Skeletal muscle satellite cell (primary cell): Measurements from ENCODE around the gene PJA2.
A peak's percentile ranks its signal among the peaks of the same experiment; 100 is the strongest.

ENCODE experiments used
- H3K27me3 ChIP-seq: 2 replicates; pipeline ENCODE4 v1.7.0; 2013; ENCODE audit warnings: low read length; ENCODE audit not compliant: control insufficient read depth, insufficient read depth
- H3K36me3 ChIP-seq: 2 replicates; pipeline ENCODE4 v1.7.0; 2013; ENCODE audit warnings: mild to moderate bottlenecking, control low read depth, low read length; ENCODE audit not compliant: insufficient read depth
- H3K4me1 ChIP-seq: 2 replicates; pipeline ENCODE4 v1.7.0; 2013; ENCODE audit warnings: low read length; ENCODE audit not compliant: control insufficient read depth, insufficient read depth
- H3K4me2 ChIP-seq: 2 replicates; pipeline ENCODE4 v1.7.0; 2013; ENCODE audit warnings: mild to moderate bottlenecking, low read length
- H3K4me3 ChIP-seq: 2 replicates; pipeline ENCODE4 v1.7.0; 2013; ENCODE audit warnings: low read length
- H3K9ac ChIP-seq: 2 replicates; pipeline ENCODE4 v1.7.0; 2013; ENCODE audit warnings: mild to moderate bottlenecking, low read depth, low read length, moderate library complexity
- H3K9me3 ChIP-seq: replicated peaks from 2 replicates; pipeline ENCODE4 v1.7.0; 2013; ENCODE audit warnings: mild to moderate bottlenecking, control low read depth, low read length

The PJA2 gene

DNA sequence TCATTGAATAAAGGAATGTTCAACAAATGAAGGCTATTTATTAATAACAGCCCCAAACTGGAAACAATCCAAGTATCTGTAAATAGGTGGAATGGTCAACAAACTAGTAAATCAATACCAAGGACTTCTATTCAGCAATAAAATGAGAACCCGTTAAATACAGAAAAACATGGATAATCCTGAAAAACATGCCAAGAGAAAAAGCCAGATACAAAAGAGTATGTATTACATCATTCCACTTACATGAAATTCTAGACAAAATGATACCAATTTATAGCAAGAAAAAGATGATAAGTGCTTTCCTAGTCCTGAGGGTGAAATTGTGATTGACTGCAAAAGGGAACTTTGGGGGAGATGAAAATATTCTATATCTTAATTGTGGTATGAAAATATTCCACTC is 3.1 kb downstream of the PJA2 start:
- Histone ChIP-seq H3K9me3 (no peaks in the 10 kb centered on the region), H3K4me2 (peak overlapping the region; percentile 76), H3K9ac (peak overlapping the region; percentile 99), H3K27me3 (no peaks in the 10 kb centered on the region), H3K4me3 (peak overlapping the region; percentile 82), H3K4me1 (peaks cover 28% of the 10 kb centered on the region), H3K36me3 (no peaks in the 10 kb centered on the region)

DNA sequence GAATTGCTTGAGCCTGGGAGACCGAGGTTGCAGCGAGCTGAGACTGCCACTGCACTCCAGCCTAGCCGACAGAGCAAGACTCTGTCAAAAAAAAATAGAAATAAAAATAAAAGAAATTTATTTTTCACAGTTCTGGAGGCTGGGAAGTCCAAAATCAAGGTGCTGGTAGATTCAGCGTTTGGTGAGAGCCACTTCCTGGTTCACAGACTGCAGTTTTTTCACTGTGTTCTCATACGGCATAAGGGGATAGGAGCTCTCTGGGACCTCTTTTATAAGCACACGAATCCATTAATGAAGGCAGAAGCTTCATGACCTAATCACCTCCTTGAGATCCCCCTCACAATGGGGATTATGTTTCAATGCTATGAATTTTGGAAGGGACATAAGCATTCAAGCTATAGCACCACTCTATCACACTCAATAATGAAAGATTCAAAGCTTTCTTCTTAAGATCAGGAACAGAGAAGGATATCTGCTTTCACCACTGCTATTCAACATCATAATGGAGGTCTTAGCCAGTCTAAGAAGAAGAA is 5.3 kb downstream of the PJA2 start:
- H3K36me3 ChIP-seq: no peaks in the 10 kb centered on the region
- H3K4me1 ChIP-seq: peaks cover 16% of the 10 kb centered on the region
- no peaks in the 10 kb centered on the region for H3K27me3 ChIP-seq
- H3K9me3 ChIP-seq: no peaks in the 10 kb centered on the region
- H3K9ac ChIP-seq: no peak overlapping the region
- H3K4me2 ChIP-seq: no peak overlapping the region
- no peak overlapping the region for H3K4me3 ChIP-seq

DNA sequence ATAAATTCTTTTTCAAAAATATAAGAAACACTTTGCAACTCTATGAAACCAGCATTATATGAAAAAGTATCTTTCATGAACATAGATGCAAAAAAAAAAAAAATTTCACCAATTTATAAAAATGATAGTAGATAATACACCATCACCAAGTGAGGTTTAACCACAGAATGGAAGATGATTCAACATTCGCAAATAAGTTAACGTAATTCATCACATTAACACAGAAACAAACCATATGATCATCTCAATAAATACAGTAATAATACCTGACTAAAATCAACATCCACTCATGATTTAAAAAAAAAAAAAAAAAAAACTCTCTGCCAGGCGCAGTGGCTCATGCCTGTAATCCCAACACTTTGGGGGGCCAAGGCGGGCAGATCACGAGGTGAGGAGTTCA is 6.3 kb downstream of the PJA2 start:
- Histone ChIP-seq H3K27me3 (no peaks in the 10 kb centered on the region), H3K36me3 (no peaks in the 10 kb centered on the region), H3K4me1 (peaks cover 16% of the 10 kb centered on the region), H3K4me2 (no peak overlapping the region), H3K9me3 (no peaks in the 10 kb centered on the region), H3K9ac (no peak overlapping the region), H3K4me3 (no peak overlapping the region)

DNA sequence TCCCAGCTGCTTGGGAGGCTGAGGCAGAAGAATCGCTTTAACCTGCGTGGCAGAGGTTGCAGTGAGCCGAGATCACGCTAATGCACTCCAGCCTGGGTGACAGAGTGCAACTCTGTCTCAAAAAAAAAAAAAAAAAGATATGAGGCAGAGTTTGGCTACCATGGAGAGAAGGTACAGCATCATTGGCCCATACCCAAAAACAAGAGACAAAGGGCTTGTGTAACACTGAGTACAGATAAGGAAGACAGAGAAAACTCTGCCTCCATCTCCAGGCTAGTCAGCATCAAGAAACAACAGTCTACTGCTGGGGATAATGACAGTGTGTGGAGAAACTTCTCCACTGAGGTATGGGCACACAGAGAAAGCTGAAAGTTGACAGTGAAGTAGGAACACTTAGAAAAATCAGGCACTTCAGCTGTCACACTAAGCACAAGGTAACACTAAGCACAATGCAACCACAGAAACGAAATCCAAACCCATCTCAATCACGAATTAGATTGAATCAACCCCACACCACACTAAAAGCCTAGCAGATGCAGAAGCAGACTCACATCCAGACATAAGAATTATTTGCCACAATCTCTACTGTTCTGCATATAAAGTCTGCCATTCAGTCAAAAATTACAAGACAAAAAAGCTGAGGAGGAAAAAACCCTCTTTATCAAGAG is 10.5 kb downstream of the PJA2 start:
- Histone ChIP-seq H3K4me3 (no peak overlapping the region), H3K36me3 (no peaks in the 10 kb centered on the region), H3K27me3 (no peaks in the 10 kb centered on the region), H3K9me3 (no peaks in the 10 kb centered on the region), H3K4me2 (no peak overlapping the region), H3K4me1 (no peaks in the 10 kb centered on the region), H3K9ac (no peak overlapping the region)

DNA sequence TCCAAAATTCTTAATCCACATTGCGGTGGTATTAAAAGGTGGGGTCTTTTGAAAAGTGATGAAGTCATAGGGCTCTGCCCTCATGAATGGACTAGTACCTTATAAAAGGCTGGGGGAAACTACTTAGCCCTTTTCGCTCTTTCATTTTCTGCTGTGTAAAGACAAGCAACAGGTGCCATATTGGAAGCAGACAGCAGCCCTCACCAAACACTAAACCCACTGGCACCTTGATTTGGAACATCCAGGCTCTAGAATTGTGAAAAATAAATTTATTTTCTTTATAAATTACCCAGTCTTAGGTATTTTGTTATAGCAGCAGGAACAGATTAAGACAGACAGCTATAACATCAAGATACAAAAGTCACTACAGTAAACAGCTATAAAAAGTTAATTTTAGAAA is 12.8 kb downstream of the PJA2 start:
- Histone ChIP-seq H3K9ac (no peak overlapping the region), H3K27me3 (no peaks in the 10 kb centered on the region), H3K36me3 (no peaks in the 10 kb centered on the region), H3K4me1 (no peaks in the 10 kb centered on the region), H3K9me3 (no peaks in the 10 kb centered on the region), H3K4me3 (no peak overlapping the region), H3K4me2 (no peak overlapping the region)

DNA sequence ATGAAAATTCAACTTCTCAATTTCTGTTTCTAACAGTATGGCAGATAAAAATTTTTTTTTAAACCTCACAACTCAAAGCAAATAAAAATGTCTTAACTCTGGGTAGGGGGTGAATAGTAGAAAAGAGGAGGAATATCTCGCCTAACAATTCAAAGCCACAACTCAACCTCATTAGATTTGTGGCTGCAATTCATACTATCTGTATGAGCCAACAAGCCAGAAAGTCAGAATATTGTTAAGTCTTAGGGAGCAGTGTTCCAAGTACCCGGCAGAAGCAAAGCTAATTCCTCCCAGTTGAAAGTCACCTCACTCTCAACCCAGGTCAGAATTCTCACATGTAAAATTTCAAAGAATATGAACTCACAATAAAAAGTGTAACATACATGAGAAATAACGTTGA is 15.0 kb downstream of the PJA2 start:
- Histone ChIP-seq H3K4me3 (no peak overlapping the region), H3K9me3 (no peaks in the 10 kb centered on the region), H3K27me3 (no peaks in the 10 kb centered on the region), H3K4me2 (no peak overlapping the region), H3K9ac (no peak overlapping the region), H3K4me1 (no peaks in the 10 kb centered on the region), H3K36me3 (no peaks in the 10 kb centered on the region)

DNA sequence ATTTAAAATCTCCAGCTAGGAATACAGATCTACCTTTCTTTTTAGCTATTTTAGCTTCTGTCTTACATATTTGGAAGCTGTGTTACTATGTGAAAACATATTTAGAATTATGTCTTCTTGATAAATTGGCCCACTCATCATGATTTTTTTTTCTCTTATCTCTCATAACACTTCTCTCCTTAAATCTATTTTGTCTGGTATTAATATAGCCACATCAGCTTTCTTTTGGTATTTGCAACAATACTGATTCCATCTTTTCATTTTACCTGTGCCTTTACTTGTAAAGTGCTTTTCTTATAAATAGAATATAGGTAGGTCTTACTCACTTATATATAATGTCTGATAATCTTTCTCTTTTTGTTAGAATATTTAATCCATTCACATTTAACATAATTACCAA is 19.6 kb downstream of the PJA2 start:
- peaks cover 15% of the 10 kb centered on the region for H3K4me1 ChIP-seq
- H3K9ac ChIP-seq: no peak overlapping the region
- no peak overlapping the region for H3K4me2 ChIP-seq
- no peaks in the 10 kb centered on the region for H3K36me3 ChIP-seq
- H3K27me3 ChIP-seq: no peaks in the 10 kb centered on the region
- H3K9me3 ChIP-seq: no peaks in the 10 kb centered on the region
- no peak overlapping the region for H3K4me3 ChIP-seq

DNA sequence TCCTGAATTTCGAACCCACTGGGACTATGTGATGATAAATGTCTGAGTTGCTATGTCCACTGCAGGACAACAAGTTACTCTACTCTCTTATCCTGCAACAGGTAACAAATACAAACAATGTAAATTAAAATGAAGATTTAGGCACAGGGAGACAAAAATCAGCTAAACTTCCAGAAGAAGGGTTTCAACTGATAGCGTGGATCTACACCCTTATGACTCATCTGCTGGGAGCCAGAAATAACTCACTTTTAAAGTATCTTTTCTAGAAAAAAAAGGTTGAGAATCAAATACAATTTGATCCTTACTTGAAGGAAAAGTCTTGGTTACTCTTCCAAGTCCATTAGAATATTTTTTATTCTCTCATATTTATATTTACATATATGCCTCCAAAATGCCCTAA is 21.4 kb downstream of the PJA2 start:
- no peak overlapping the region for H3K4me3 ChIP-seq
- no peak overlapping the region for H3K9ac ChIP-seq
- H3K4me1 ChIP-seq: peaks cover 15% of the 10 kb centered on the region
- no peaks in the 10 kb centered on the region for H3K9me3 ChIP-seq
- H3K36me3 ChIP-seq: no peaks in the 10 kb centered on the region
- H3K27me3 ChIP-seq: no peaks in the 10 kb centered on the region
- peak overlapping the region; percentile 26 for H3K4me2 ChIP-seq

DNA sequence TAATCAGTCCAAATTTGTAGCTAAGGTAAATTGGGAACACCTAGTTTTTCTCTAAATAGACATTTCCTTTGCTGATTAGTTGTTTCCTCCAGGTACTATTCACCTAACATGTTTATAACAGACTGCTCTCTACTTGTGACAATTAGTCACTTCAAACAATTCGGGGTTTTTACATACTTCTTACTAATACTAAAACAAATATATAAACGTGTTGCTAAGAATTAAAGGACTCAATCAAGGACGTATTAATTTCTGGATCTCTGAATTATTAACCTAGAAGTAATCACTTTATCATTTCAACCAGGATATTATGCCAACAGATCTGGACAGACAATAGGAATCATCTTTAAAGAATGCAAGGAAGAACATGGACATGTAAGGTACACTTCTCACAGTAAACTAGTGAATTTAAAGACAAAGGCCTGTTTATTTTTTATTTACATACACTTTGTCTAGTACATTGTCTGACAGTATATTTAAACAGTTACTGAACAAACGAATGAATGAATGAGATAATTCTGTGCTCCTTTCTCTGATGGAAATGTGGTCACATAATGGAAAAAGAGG is 22.3 kb downstream of the PJA2 start:
- Histone ChIP-seq H3K4me2 (no peak overlapping the region), H3K4me1 (peaks cover 15% of the 10 kb centered on the region), H3K9ac (no peak overlapping the region), H3K4me3 (no peak overlapping the region), H3K27me3 (no peaks in the 10 kb centered on the region), H3K36me3 (peaks cover 6% of the 10 kb centered on the region), H3K9me3 (no peaks in the 10 kb centered on the region)

DNA sequence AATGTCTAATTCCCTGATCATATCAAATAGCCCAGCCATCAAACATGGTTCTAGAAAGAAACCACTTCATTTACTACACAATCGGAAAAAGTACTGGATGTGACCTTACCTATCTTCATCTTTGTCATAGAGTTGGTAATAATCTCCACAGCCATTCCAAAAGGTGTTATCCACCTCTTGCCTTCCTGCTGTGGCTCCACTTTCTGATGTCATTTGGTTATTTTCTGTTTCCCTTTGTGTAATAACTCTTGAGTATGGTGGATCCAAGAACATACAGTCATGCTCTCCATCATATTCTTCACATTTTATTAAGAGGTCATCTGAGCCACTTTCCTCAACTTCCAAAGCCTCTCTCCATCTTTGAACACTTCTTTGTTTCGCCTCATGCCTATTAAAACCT is 31.7 kb downstream of the PJA2 start:
- H3K4me1 ChIP-seq: no peaks in the 10 kb centered on the region
- H3K27me3 ChIP-seq: no peaks in the 10 kb centered on the region
- peaks cover 28% of the 10 kb centered on the region for H3K36me3 ChIP-seq

DNA sequence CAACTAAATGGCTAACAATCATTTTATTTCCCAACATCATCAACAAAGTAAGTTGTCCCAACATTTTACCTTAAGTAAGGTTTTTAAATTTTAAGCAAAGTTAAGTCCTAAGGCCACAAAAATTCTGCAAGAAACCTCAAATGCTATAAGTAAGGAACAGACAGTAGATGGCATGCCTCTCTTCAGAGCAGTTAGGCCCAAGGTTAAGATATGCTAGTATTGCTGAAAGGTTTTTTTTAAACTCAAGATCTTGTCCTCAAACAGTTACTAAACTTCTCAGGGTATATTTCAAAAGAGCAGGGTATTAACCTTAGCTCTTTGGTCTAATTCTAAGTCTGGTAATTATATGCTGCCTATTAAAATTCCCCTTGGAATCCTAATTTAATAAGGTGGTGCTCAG is 35.1 kb downstream of the PJA2 start:
- no peak overlapping the region for H3K4me2 ChIP-seq
- H3K9me3 ChIP-seq: no peaks in the 10 kb centered on the region
- H3K4me1 ChIP-seq: no peaks in the 10 kb centered on the region
- peaks cover 16% of the 10 kb centered on the region for H3K36me3 ChIP-seq
- no peak overlapping the region for H3K9ac ChIP-seq
- H3K4me3 ChIP-seq: no peak overlapping the region
- H3K27me3 ChIP-seq: no peaks in the 10 kb centered on the region

More for the DNA sequence above, 31.7 kb downstream of the PJA2 start:
- H3K9me3 ChIP-seq: no peaks in the 10 kb centered on the region
- no peak overlapping the region for H3K4me3 ChIP-seq
- H3K9ac ChIP-seq: no peak overlapping the region
- no peak overlapping the region for H3K4me2 ChIP-seq

DNA sequence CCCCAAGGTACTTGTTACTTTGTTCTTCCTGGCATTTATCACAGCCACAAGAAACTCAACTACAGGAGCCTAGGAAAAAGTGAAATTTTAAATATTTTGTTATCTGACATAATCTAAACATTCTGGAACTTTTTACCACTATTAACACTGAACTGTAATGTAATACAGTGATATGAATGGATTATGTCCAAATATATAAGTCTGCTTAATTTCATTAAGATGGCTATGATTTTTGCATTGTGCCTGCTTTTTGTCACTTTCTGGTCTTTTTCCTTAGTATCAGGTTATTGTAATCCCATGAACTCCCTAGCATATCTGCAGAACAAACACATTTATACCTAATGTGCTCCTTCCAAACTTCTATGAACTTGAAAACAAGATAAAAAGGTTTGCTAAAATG is 35.8 kb downstream of the PJA2 start:
- Histone ChIP-seq H3K4me1 (no peaks in the 10 kb centered on the region), H3K27me3 (no peaks in the 10 kb centered on the region), H3K9ac (no peak overlapping the region), H3K36me3 (peaks cover 14% of the 10 kb centered on the region), H3K9me3 (no peaks in the 10 kb centered on the region), H3K4me2 (no peak overlapping the region), H3K4me3 (no peak overlapping the region)
